ENCODE data around the gene MAPT.
"Not testable (repeated sequence)": the region's sequence is repeated elsewhere in the genome, so short reads cannot be mapped to it uniquely, and the experiment has no call there.

The MAPT gene

GRCh38 chr17:45931677-45932076 lies 37.3 kb downstream of the MAPT start:
- no peak for DNase-seq

GRCh38 chr17:45934044-45934979 lies 40.0 kb downstream of the MAPT start:
- no peak for DNase-seq

DNA sequence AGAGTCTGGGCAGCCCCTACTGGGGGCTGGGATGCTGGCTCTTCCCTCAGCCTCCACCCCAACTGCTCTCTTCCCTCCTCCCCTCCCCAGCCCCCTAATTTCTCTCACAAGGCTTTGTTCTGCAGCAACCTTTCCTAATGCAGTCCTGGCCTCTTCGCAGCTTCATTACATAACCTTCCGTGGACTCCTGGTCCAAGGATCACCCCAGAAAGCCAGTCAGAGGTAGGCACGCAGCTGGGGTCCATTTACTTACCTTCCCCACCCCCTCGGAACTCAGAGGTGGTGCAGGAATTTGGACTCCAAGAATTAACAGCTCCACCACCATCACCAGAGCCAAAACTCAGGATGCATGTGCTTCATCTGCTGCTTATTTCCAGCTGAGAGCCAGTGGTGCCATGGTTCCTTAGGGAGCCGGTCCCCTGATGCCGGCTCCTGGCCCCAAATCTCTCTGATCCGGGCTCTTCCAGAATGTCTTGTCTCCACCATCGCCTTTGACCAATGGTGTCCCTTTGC lies 40.9 kb downstream of the MAPT start:
- no peak for DNase-seq

DNA sequence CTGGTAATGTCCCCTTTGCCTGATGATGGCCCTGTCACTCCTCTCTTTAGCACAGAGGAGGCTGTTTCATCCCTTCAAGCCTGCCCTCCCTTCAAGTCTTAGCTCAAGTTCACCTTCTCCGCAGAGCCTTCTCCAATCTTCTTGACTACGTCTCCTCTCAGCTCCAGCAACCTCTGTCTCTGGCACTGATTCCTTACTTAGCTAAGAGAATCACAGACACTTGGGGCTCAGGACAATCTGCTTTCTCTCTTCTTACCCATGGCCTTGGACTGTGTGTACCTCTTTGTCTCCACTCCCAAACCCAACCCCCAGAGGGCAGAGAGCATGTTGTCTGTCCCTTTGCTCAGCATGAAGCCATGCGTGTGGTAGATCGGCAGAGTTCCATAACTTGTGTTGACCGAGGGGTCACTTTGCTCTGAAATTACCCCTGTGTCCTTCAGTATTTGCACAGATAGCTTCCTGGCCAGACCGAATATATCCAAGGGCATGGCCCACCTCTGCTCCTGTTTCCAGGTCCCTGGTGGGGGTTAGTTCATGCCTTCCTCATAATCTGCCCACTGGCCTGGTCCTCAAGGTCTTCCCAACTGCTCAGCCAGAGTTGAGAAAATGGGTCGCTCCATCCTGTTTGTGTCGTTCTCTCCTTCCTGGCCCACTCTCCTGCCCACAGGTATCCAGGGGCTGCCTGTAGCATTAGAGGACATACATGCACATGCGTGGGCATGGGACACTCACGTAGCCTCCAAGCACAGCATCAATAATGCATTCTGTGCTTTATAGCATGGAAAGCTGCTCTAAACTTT lies 41.6 kb downstream of the MAPT start:
- DNase-seq, result no peak

- no peak for DNase-seq
Observed at GRCh38 chr17:45936610-45937009, 42.3 kb downstream of the MAPT start.

DNA sequence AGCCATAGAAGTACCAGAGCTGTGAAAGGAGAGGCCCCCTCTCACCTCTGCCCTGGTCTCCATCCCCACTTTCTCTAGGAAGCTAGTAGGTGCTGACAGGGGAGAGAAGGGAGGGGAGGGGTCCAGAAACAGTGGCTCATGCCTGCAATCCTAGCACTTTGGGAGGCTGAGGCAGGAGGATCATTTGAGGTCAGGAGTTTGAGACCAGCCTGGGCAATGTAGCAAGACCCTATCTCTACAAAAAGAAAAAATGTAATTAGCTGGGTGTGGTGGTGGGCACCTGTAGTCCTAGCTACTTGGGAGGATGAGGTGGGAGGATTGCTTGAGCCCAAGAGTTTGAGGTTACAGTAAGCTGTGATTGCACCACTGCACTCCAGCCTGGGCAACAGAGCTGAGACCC lies 42.8 kb downstream of the MAPT start:
- not testable (repeated sequence) for DNase-seq

GRCh38 chr17:45939395-45939794 lies 45.0 kb downstream of the MAPT start:
- DNase-seq, result no peak

GRCh38 chr17:45940293-45940692 lies 45.9 kb downstream of the MAPT start:
- no peak for DNase-seq

- DNase-seq, result peak; percentile 81
Observed at GRCh38 chr17:45940826-45941225, 46.5 kb downstream of the MAPT start.

GRCh38 chr17:45941395-45941794 lies 47.0 kb downstream of the MAPT start:
- no peak for DNase-seq

DNA sequence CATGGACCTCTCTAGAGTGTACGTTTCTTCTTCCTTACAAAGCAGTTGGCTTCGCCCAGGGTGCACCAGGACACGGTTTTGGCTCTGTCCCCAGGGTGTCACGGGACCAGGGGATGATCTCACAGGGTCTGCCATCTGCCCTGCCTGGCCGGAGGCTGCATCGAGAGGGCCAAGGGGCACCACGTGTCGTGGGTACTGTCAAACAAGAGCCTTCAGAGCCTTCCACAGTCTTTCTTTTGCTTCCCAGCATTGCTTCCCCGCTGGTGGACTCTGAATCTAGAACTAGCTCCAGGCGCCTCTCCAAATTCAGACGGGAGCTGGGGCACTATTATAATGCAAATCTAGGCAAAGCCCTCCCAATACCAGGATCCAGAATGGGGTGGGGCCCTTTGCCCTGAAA lies 47.9 kb downstream of the MAPT start:
- DNase-seq, result peak; percentile 98

DNA sequence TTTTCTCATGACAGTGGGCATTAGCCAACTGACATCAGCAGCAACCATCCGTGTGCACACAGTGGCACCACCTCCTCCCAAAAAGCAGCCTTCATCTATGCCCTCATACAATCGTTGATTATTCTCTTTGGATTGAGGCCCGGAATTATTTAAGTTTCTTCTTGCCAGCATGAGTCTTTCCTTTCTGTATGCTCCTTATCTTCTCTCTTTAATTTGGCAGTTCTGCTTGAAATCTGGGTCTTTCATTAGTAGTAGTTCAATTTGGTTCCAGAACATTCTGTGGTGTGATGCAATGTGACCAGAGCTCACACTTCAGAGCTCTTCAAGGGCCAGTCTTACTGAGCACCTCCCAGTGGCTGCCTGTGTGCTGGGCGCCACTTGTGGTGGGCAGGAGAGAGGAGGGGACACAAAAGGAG lies 52.5 kb downstream of the MAPT start:
- DNase-seq, result peak; percentile 67

DNA sequence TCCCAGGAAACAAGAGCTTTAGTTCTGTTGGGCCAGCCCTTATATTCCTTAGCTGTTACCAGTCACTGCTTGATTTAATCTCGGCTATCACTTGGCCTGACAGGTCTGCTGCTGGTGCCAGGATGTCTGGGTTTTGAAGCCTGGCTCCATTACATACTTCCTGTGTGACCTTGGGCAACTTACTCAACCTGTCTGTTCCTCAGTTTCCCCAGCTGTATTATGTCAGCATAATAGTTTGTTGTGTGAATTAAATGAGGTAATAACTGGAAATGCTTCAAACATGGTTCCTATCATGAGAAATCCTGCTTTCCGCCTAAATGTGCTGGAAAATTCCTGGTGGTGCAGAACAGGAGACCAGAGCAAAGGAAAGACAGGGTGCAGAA lies 54.1 kb downstream of the MAPT start:
- DNase-seq, result no peak

DNA sequence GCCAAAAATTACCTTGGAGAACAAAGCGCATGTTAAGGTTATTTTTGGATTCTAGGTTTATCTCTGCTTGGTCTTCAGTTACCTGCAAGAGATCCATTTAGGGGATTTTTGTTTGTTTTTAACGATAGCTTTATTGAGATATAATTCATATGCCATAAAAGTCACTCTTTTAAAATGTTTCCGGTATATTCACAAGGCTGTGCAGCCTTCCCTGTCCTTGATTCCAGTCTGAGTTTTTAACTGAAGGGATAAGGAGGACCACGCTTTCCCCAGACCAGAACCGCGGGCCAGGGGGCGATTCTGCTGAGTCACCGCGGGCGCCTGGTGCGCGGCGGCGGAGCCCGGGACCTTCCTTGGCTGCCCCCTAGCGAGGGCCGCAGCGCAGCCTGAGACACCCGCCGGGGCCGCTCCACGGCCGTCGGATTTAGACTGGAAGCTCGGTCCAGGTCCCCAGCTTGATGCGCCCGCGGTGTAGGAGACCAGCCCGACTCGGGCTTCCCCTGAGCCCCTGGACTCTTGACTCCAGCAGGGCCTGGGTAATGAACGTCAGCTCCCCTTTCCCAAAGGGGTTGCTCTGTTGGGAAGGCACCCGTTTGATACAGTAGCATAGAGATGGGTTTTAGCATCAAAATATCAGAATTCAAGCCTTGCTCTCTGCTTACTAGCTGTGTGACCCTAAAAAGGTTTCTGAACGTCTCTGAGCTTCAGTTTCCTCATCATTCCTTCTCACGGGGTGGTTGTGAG lies 54.7 kb downstream of the MAPT start:
- peak; percentile 84 for DNase-seq

GRCh38 chr17:45949755-45950320 lies 55.5 kb downstream of the MAPT start:
- no peak for DNase-seq

GRCh38 chr17:45950888-45951287 lies 56.5 kb downstream of the MAPT start:
- DNase-seq, result no peak

DNA sequence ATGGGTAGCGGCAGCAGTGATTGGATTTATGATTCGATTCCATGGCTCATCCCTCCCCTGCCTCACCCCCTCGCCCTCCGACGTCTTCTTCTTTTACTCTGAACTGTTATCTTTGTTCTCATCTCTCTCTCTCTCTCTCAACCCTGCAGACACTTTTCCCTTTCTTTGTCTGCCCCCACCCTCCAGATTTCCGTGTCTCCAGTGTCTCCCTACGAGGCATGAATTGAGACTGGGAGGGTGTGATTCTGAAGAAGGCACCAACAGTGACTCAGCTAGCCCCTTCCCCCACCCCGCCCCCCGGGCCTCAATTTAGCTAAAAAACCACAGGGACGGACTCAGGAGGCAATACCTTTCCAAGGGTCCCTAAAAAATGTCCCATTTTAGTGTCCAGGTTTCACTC lies 57.0 kb downstream of the MAPT start:
- DNase-seq, result no peak

- no peak for DNase-seq
Observed at GRCh38 chr17:45951941-45952340, 57.6 kb downstream of the MAPT start.

- no peak for DNase-seq
Observed at GRCh38 chr17:45952814-45953320, 58.5 kb downstream of the MAPT start.

- DNase-seq, result no peak
Observed at GRCh38 chr17:45953561-45953960, 59.2 kb downstream of the MAPT start.

- no peak for DNase-seq
Observed at GRCh38 chr17:45954914-45955313, 60.6 kb downstream of the MAPT start.

DNA sequence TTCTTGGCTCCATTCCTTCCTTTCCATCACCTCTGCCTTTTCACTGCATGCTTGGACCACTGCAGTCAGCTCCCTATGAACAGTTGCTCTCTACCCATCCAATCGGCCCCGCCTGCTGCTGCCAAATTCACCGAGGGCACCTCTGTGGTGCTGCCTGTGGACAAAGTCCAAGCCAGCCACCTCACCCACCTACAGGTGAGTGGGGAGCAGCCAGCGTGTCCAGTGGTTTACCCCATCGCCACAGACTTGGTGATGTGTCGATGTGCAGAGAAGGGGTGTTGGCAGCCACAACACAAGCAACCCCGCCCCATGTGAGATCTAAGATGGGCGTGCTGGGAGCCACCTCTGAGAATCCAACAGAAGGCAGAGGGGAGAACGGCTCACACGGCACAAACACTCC lies 61.0 kb downstream of the MAPT start:
- no peak for DNase-seq
